GM19099 (cell line): Measurements from ENCODE around the gene MYD88.

Source experiments
- POLR2A ChIP-seq: IDR thresholded peaks from 3 replicates; pipeline ENCODE4 v1.6.1; 2011; ENCODE audit warnings: low read depth; ENCODE audit not compliant: insufficient read length; ENCODE audit errors: extremely low read depth

MYD88 gene

GRCh38 chr3:38163117-38163840, 24.8 kb downstream of the MYD88 start:
- TF ChIP-seq POLR2A, result no peak

- peak; percentile 18 for TF ChIP-seq POLR2A
Measured at GRCh38 chr3:38163841-38164642, 25.6 kb downstream of the MYD88 start.

- no peak for TF ChIP-seq POLR2A
Measured at GRCh38 chr3:38164643-38164951, 26.1 kb downstream of the MYD88 start.

GRCh38 chr3:38164952-38165721, 26.7 kb downstream of the MYD88 start, which contains the start of gene OXSR1:
Gene OXSR1 (plus strand): TSS chr3:38165537. CDS start chr3:38165877, 340 bp downstream.
- peak; percentile 89 for TF ChIP-seq POLR2A

GRCh38 chr3:38165722-38166387, 27.4 kb downstream of the MYD88 start:
- TF ChIP-seq POLR2A, result no peak

- TF ChIP-seq POLR2A, result no peak
Measured at GRCh38 chr3:38167591-38167990, 29.1 kb downstream of the MYD88 start.

- TF ChIP-seq POLR2A, result no peak
Measured at GRCh38 chr3:38168151-38169026, 29.9 kb downstream of the MYD88 start.

- TF ChIP-seq POLR2A, result no peak
Measured at GRCh38 chr3:38169027-38169317, 30.5 kb downstream of the MYD88 start.

GRCh38 chr3:38170722-38171121, 32.3 kb downstream of the MYD88 start:
- no peak for TF ChIP-seq POLR2A

- TF ChIP-seq POLR2A, result no peak
Measured at GRCh38 chr3:38171622-38172021, 33.2 kb downstream of the MYD88 start.

GRCh38 chr3:38173834-38174418, 35.5 kb downstream of the MYD88 start:
- no peak for TF ChIP-seq POLR2A

GRCh38 chr3:38177181-38177580, 38.7 kb downstream of the MYD88 start:
- TF ChIP-seq POLR2A, result no peak

GRCh38 chr3:38186781-38187180, 48.3 kb downstream of the MYD88 start:
- no peak for TF ChIP-seq POLR2A

- no peak for TF ChIP-seq POLR2A
Measured at GRCh38 chr3:38190481-38190881, 52.0 kb downstream of the MYD88 start.
